Muscle of leg (tissue), 11 donors: Measurements from ENCODE around the gene TIFAB. TPM values are rescaled to one million over a fixed set of nuclear protein-coding genes. Genes with fewer than 3 reads are reported as not detected.

Experiments used
- DNase-seq: peaks from one replicate; pipeline ENCODE4 v3.0.0; 2013
- H3K27ac ChIP-seq: one replicate; pipeline ENCODE4 v1.5.1; 2013; ENCODE audit warnings: mild to moderate bottlenecking, low read length, control low read depth
- H3K27me3 ChIP-seq: one replicate; pipeline ENCODE4 v1.6.1; 2013; ENCODE audit warnings: low read length; ENCODE audit not compliant: control insufficient read depth, insufficient read depth
- H3K36me3 ChIP-seq: one replicate; pipeline ENCODE4 v1.6.1; 2013; ENCODE audit warnings: low read length; ENCODE audit not compliant: control insufficient read depth, insufficient read depth
- H3K4me1 ChIP-seq: one replicate; pipeline ENCODE4 v1.6.1; 2013; ENCODE audit warnings: low read length; ENCODE audit not compliant: control insufficient read depth, insufficient read depth
- H3K4me3 ChIP-seq: one replicate; pipeline ENCODE4 v1.5.1; 2013; ENCODE audit warnings: low read length, control low read depth
- H3K9me3 ChIP-seq: replicated peaks from 2 replicates; pipeline ENCODE4 v1.6.1; 2013; ENCODE audit warnings: low read depth, low read length; ENCODE audit not compliant: control insufficient read depth
- WGBS: methylation state at CpG from one replicate; pipeline ENCODE4 v1.1.5; 2013; ENCODE audit warnings: missing lambda C conversion rate; ENCODE audit not compliant: insufficient coverage; 5-methylcytosine and 5-hydroxymethylcytosine counted together
- polyA plus RNA-seq, 8 donors: library from polyadenylated mRNA; unstranded; fragments of 120-200 nt; gene quantifications; one replicate each; pipeline versions ENCODE4 v1.2.1 to v1.2.3, GENCODE V29; 2013; ENCODE audit warnings: inconsistent platforms in 1 of 8, low replicate concordance in 1 of 8; ENCODE audit not compliant: insufficient read length in 8 of 8, insufficient read depth in 1 of 8
- total RNA-seq: library from RNA; stranded (reverse); fragments of 120-200 nt; gene quantifications from one replicate; pipeline ENCODE4 v1.2.4, GENCODE V29; 2013

TIFAB gene
- total and polyA plus RNA-seq, 9 donors, result 0.05 to 0.33 (median 0.20) TPM

DNA sequence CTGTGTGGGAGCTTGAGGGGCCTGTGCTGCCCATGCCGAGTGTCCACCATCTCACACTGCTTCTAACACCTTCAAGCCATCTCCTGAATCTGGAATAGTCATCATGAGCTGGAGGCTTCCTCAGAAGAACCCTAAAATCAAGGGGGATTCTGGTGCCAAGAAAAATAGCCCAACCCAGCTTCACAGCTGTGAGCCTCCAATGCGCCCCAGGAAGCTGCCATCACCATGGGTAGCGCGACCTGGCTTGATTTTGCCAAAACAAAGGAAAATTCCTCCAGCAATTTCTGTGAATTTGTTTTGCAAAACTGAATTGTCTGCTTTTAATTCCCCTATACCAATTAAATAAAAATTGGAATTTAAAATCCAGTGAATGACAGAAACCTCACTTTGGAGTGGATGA is 6.2 kb upstream of the TIFAB start:
- no peak overlapping the region for H3K27ac ChIP-seq
- no peak overlapping the region for H3K4me3 ChIP-seq
- no peak for DNase-seq
- H3K27me3 ChIP-seq, result peaks cover 56% of the 10 kb centered on the region
- H3K9me3 ChIP-seq, result no peaks in the 10 kb centered on the region
- WGBS, result 93% methylated on average over 3 of the region's 4 CpGs
- H3K36me3 ChIP-seq, result no peaks in the 10 kb centered on the region
- peaks cover 9% of the 10 kb centered on the region for H3K4me1 ChIP-seq

GRCh38 chr5:135457424-135458071 is 5.4 kb upstream of the TIFAB start:
- Histone ChIP-seq H3K36me3 (no peaks in the 10 kb centered on the region), H3K4me1 (peaks cover 9% of the 10 kb centered on the region), H3K4me3 (no peak overlapping the region), H3K27me3 (peaks cover 50% of the 10 kb centered on the region), H3K27ac (no peak overlapping the region), H3K9me3 (no peaks in the 10 kb centered on the region)
- WGBS, result 63% methylated on average over 6 of the region's 9 CpGs
- DNase-seq, result peak; percentile 52

DNA sequence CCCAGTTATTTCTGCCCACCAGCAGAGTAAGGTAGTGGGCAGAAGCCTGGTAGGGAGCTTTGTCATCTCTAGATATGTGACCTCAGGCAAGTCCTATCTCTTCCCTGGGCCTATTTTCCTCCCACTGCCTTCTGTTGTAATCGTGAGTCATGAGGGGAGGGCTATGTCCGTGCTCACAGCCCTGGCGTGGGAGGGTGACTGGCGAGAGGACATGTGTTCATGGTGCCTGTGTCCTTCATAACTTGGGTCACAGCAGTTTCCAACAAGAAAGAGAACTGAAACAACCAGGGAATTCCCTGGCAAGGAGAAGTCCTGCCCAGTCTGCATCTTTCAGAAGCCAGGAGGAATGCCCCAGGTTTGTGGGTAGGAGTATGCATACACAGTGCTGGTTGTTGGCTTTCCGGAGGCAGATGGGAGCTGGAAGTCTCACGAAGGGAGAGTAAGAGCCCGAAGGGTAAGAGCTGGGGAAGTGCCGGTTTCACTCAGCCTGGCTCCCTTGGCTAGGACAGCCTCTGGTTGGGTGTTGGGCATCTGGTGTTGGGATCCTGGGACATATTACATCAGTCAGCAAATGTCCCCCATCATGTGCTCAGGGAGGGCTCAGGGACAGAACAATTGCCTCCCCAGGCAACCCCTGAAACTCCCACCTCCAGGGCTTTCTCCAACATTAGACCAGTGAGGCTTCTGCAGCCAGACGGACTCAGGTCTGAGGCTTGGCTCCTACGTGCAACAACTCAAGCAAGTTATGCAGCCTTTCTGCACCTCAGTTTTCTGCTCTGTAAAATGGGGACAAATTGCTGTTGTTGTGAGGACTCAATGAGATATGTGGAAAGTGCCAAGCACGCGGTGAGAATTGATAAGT is 4.3 kb upstream of the TIFAB start:
- H3K27ac ChIP-seq, result no peak overlapping the region
- DNase-seq, result peak; percentile 72
- WGBS, result 83% methylated on average over 11 of the region's 12 CpGs

DNA sequence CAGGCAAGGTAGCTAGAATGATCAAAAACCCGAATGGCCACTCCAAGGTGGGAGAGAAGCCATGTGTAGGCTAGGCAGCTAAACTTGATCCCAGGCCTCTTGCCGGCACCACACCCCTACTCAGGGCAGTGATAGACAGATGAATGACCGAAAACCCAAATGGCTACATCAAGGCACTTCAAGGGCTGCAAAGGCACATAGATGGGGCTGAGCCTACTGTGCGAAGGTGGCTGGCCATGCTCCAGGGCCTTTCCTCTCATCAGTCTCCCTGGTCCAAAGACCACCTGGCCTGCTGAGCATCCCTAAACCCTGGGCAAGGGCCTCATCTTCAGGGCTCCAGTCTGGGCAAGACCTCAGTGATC is 3.7 kb upstream of the TIFAB start:
- Histone ChIP-seq H3K27ac (no peak overlapping the region), H3K27me3 (peaks cover 48% of the 10 kb centered on the region), H3K4me1 (peaks cover 15% of the 10 kb centered on the region), H3K36me3 (no peaks in the 10 kb centered on the region), H3K4me3 (no peak overlapping the region), H3K9me3 (no peaks in the 10 kb centered on the region)
- 100% methylated on average over 3 of the region's 4 CpGs for WGBS
- no peak for DNase-seq

More for the DNA sequence above, 4.3 kb upstream of the TIFAB start:
- no peaks in the 10 kb centered on the region for H3K9me3 ChIP-seq
- no peak overlapping the region for H3K4me3 ChIP-seq
- H3K36me3 ChIP-seq, result no peaks in the 10 kb centered on the region
- H3K4me1 ChIP-seq, result peaks cover 15% of the 10 kb centered on the region
- H3K27me3 ChIP-seq, result peaks cover 48% of the 10 kb centered on the region

- WGBS, result 100% methylated on average over 1 of the region's 3 CpGs
- Histone ChIP-seq H3K27ac (no peak overlapping the region), H3K9me3 (no peaks in the 10 kb centered on the region), H3K4me3 (no peak overlapping the region), H3K27me3 (peaks cover 42% of the 10 kb centered on the region), H3K4me1 (peaks cover 15% of the 10 kb centered on the region), H3K36me3 (no peaks in the 10 kb centered on the region)
- no peak for DNase-seq
These were observed 2.8 kb upstream of the TIFAB start for GRCh38 chr5:135454946-135455345.

DNA sequence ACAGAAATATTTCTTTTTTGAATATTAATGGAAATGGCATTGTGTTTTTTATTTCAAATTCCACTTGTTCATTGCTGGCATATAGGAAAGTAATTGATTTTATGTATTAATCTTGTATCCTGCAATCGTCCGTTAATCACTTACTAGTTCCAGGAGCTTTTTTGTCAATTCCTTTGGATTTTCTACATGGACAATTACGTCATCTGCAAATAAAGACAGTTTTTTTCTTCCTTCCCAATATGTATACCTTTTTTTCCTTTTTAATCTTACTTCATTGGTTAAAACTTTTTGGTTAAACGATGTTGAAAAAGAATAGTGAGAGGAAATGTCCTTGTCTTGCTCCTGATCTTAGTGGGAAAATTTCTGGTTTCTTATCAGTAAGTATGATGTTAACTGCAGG is 1.5 kb upstream of the TIFAB start:
- Histone ChIP-seq H3K27me3 (peaks cover 39% of the 10 kb centered on the region), H3K9me3 (no peaks in the 10 kb centered on the region), H3K27ac (no peak overlapping the region), H3K4me3 (no peak overlapping the region), H3K4me1 (peaks cover 7% of the 10 kb centered on the region), H3K36me3 (no peaks in the 10 kb centered on the region)
- no peak for DNase-seq
- no CpG with 5 or more reads among the region's 4 CpGs for WGBS

DNA sequence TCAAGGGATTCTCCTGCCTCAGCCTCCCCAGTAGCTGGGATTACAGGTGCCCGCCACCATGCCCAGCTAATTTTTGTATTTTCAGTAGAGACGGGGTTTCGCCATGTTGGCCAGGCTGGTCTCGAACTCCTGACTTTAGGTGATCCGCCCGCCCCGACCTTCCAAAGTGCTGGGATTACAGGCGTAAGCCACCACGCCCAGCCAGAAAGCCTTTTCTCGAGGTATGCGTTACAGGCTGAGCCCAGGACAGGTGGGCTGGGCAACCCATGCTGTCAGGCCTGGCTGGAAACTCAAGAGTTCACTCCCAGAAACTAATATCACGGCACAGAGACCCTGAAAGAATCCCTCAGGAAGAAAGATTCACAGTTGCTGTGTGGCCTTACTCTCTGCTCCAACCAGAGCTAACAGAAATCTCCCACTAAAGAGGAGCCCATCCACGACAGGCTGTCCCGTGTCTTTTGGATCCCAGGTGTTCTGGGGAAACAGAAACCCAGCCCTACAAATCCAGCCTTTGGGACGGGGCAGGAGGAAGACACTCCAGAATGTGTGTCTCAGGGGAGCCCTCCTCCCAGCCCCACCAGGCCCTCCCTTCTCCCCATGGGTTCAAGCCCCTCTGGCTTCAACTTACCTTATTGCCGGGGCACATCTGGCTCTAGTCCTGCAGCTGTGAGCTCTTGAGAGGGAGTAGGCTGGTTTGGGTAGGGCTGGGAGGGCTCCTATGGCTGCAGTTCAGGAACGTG is 400 bp downstream of the TIFAB start:
- no peaks in the 10 kb centered on the region for H3K9me3 ChIP-seq
- no peaks in the 10 kb centered on the region for H3K36me3 ChIP-seq
- no peak overlapping the region for H3K27ac ChIP-seq
- H3K4me1 ChIP-seq, result peaks cover 7% of the 10 kb centered on the region
- H3K27me3 ChIP-seq, result peaks cover 32% of the 10 kb centered on the region
- no peak overlapping the region for H3K4me3 ChIP-seq
- DNase-seq, result no peak
- WGBS, result 77% methylated on average over 15 of the region's 17 CpGs

DNA sequence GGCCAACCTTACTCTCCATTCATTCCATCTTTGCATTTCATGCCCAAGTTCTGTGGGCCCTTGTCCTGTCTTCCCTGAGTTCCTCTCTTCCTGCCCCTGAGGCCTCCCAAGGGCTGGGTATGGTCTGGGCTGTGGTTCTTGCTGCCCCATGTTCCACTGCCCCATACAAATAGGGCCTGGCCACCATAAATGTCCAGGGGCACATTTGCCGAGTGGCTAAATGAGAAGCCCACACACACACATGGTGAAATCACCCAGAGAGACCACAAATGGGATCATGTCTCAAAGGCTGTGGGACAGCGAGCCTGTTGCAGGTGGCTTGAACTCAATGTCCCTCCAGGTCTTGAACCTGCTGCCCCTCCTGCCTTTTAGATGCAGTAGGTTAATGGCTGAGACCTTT is 1.2 kb downstream of the TIFAB start:
- Histone ChIP-seq H3K27ac (no peak overlapping the region), H3K4me3 (no peak overlapping the region), H3K4me1 (peaks cover 12% of the 10 kb centered on the region), H3K27me3 (peaks cover 26% of the 10 kb centered on the region), H3K9me3 (no peaks in the 10 kb centered on the region), H3K36me3 (no peaks in the 10 kb centered on the region)
- WGBS, result 89% methylated on average over 1 of the region's 2 CpGs
- DNase-seq, result no peak

DNA sequence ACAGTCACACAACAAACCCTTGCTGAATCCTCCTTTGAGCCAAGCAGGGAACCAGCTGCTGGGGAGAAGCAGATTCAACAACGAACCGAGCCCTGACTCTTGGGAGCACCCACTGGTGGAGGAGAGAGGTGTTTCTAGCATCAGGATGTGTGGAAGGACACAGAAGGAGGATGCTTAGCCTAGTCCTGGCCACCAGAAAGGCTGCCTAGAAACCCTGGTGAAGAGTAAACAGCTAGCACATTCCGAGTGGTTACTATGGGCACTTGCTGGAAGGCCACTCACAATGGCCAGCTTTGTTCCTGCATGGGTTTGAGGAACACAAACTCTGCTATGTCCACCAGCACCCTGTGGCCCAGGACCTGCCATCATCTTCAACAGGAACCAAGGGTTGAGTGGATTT is 1.8 kb downstream of the TIFAB start:
- no peaks in the 10 kb centered on the region for H3K9me3 ChIP-seq
- no peak for DNase-seq
- H3K27me3 ChIP-seq, result peaks cover 24% of the 10 kb centered on the region
- WGBS, result 87% methylated on average over 3 of the region's 3 CpGs
- H3K36me3 ChIP-seq, result no peaks in the 10 kb centered on the region
- no peak overlapping the region for H3K4me3 ChIP-seq
- peaks cover 16% of the 10 kb centered on the region for H3K4me1 ChIP-seq
- H3K27ac ChIP-seq, result no peak overlapping the region

DNA sequence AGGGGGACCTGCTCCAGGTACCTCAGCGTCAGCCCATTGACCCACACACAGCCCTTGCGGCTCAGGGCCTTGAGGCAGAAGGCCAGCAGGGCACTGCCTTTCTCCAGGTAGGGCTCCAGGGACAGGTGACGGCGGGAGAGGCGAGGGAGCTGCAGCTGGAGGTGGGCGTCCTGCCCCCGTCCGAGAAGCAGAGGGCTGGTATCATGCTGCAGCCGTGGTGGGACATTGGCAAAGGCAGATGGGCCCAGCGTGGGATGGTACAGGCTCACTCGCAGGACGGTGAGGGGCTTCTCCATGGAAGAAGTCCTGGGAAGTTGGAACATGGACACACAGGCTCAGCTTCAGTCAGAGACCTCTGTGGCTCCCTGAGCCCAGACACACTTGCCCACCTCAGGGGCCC is 2.5 kb downstream of the TIFAB start:
- no peaks in the 10 kb centered on the region for H3K36me3 ChIP-seq
- H3K4me3 ChIP-seq, result no peak overlapping the region
- no peak for DNase-seq
- no peaks in the 10 kb centered on the region for H3K9me3 ChIP-seq
- H3K4me1 ChIP-seq, result peaks cover 23% of the 10 kb centered on the region
- 91% methylated on average over 12 of the region's 12 CpGs for WGBS
- H3K27me3 ChIP-seq, result peaks cover 20% of the 10 kb centered on the region
- no peak overlapping the region for H3K27ac ChIP-seq
